Retinal pigment epithelial cell (primary cell): ENCODE results near the gene ZC3H18.

Experiments
- DNase-seq: peaks from one replicate; pipeline ENCODE4 v3.0.0-alpha.2; 2010; ENCODE audit warnings: low read depth
- H3K4me3 ChIP-seq: 2 replicates; pipeline ENCODE4 v1.5.1; 2011; ENCODE audit warnings: mild to moderate bottlenecking, low read length, control low read depth, moderate library complexity
- TF ChIP-seq, protein P1 (sequence below): conservative IDR thresholded peaks from 2 replicates; pipeline ENCODE4 v1.5.1; 2011; ENCODE audit warnings: low read depth, low read length, control low read depth, inconsistent platforms

The ZC3H18 gene

DNA sequence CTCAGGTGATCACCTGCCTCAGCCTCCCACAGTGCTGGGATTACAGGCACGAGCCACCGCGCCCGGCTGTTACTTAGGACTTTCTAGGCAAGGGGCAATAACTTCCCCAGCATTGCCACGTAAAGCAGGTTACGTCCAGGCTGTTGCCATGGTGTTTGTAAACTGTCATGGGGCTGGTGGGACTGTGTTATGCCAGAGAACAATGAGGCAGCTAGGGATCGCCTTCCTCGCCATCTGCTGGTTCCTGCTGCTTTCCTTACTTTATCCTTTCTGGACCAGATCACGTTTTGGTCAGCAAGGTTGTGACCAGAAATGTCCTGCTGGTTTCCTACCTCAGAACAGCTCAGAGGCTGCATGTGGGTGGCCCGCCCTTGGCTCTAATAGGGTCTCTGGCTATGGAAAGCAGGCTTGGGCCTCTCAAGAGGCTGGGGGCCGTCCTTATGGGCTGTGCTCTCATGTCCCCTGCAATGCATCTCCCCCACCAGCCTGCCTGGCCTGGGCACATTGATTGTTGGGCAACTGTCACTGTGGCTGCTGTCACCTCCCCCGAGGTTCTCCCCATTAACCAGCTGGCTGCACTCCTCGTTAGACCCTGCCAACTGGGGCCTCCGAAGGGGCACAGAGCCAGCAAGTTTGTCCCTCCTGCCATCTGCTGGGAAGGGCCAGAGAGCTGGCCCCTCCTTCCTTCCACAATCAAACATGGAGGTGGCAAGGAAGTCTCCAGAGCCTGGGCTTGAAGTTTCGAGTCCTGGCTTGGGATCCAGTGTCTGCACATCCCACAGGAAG lies 28.2 kb upstream of the ZC3H18 start:
- no peak for DNase-seq
- TF ChIP-seq, protein P1, sequence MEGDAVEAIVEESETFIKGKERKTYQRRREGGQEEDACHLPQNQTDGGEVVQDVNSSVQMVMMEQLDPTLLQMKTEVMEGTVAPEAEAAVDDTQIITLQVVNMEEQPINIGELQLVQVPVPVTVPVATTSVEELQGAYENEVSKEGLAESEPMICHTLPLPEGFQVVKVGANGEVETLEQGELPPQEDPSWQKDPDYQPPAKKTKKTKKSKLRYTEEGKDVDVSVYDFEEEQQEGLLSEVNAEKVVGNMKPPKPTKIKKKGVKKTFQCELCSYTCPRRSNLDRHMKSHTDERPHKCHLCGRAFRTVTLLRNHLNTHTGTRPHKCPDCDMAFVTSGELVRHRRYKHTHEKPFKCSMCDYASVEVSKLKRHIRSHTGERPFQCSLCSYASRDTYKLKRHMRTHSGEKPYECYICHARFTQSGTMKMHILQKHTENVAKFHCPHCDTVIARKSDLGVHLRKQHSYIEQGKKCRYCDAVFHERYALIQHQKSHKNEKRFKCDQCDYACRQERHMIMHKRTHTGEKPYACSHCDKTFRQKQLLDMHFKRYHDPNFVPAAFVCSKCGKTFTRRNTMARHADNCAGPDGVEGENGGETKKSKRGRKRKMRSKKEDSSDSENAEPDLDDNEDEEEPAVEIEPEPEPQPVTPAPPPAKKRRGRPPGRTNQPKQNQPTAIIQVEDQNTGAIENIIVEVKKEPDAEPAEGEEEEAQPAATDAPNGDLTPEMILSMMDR = no peak
- no peak overlapping the region for H3K4me3 ChIP-seq

DNA sequence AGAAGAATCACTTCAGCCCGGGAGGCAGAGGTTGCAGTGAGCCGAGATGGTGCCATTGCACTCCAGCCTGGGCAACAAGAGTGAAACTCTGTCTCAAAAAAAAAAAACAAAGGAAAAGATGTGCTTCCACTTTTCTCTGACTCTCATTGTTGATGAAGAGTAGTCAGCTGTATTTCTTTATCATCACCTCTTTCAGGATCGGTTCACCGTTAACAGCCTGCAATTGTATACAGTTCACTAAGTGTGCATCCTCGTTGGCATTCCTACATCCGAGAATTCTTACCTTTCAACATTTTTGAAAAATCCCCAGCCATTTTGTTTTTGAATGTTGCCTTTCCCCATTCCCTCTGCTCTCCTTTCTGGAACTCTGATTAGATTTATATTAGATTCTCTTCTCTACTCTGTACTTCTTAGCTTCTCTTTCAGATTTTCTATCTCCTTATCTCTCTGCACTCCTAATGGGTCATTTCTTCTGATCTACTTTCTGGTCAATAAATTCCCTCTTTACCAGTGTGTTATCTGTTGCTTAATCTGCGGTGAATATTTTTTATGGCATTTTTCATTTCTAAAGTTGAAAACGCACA lies 26.9 kb upstream of the ZC3H18 start:
- H3K4me3 ChIP-seq = no peak overlapping the region
- TF ChIP-seq, protein P1 = no peak
- DNase-seq = no peak

DNA sequence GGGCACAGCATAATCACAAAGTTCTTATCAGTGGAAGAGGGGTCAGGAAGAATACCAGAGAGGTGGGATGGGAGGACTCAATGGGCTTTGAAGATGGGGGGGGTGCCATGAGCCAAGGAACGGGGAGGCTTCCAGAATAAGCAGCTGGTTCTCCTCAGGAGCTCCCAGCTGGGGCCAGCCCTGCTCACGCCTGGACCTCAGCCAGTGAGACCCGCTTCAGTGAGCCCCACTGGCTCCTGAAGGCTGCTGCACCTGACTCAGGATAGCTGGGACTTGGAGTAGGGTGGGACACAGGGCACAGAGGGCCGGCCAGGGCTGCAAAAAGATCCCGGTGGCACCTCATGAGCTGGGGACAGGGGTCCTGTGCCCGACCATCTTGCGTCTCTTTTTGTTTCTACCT lies 24.4 kb upstream of the ZC3H18 start:
- no peak for DNase-seq
- TF ChIP-seq, protein P1 = no peak
- no peak overlapping the region for H3K4me3 ChIP-seq

DNA sequence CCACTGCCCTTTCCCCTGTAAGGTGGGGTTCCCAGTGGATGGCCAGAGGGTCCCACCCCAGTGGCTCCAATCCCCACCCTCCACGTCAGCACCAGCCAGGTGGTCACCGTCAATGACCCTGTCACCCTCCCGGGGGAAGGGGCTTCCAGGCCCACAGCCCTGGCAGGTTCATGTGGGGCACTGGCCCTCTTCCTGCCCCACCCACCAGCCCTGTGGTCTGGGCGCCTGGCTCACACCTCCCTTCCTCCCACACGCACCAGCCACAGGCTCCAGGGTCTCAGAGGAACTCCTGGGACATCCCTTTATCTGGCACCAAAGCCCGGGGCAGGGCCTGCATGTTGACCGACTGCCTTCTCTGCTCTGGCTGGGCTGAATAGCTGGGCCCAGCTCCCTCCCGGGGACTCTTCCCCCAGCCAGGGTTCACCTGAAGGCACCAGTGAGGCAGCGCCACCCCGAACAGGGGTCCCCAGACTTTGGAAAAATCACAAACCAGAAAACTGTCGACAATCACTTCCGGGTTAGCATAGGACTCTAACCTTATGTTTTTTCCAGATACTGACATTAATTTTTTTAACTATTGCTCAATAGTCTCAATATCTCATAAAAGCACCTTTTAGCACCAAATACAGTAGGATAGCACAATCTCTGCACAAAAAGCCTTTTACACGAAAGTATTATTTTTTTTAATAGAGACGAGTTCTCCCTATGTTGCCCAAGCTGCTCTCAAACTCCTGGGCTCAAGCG lies 21.9 kb upstream of the ZC3H18 start:
- H3K4me3 ChIP-seq = no peak overlapping the region
- TF ChIP-seq, protein P1 = no peak
- no peak for DNase-seq

DNA sequence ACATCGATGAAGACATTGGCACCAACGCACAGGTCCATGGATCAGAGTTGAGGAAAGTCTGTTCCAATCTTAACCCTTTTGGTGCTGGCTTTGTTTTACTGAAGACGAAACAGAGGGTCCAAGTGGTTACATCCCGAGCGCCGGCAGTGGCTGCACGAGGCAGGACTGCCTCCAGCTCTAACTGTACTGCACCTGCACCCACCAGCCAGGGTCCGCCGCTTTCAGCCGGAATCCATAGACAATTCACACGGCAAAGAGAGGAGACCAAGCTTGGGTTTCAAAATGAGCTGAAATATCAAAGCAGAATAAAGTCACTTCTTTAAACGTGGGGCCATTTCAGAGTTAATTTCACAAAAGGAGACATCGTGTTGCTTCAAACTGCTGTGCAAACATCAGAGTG lies 21.2 kb upstream of the ZC3H18 start:
- no peak for DNase-seq
- TF ChIP-seq, protein P1 = no peak
- H3K4me3 ChIP-seq = no peak overlapping the region

DNA sequence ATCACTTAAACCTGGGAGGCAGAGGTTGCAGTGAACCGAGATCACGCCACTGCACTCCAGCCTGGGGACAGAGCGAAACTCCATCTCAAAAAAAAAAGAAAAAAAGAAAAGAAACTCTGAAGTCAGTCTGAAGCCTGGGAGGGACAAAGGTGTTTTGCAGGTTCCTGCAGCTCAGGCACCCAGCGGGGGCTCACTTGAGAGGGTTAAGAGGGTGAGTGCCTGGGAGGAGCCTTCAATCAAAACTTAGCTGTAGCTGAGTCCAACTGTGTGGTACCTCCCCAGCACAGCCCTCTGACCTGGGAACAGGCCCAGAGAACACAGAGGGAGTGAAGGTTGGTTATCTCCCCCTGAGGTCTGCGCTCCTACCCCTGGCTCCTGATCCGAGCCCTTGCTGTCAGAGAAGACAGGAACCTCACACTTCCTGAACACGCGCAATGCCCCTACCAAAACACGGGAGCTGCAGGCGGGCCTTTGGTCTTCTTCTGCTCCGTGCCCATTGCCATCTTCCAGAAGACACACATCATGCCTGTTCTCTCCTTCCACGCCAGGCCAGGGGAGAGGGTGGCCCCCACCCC lies 20.4 kb upstream of the ZC3H18 start:
- TF ChIP-seq, protein P1 = no peak
- no peak for DNase-seq
- no peak overlapping the region for H3K4me3 ChIP-seq
